M059J (cell line): ENCODE data around the gene CWC15. TPM values are rescaled to one million over a fixed set of nuclear protein-coding genes. Genes with fewer than 3 reads are reported as not detected.
"Not testable (repeated sequence)": the region's sequence is repeated elsewhere in the genome, so short reads cannot be mapped to it uniquely, and the experiment has no call there.

ENCODE experiments used
- DNase-seq: peaks from one replicate; pipeline ENCODE4 v3.0.0-alpha.2; 2012; ENCODE audit warnings: low read depth
- total RNA-seq: library from RNA; depleted of rRNA; stranded (reverse); fragments of >200 nt; shearing (Covaris generic); gene quantifications from 2 replicates; pipeline ENCODE4 v1.2.3, GENCODE V29; 2014; rRNA removed

The CWC15 gene
- 61.0 and 65.2 TPM in 2 replicates for total RNA-seq

GRCh38 chr11:94973099-94973968, at the start of gene CWC15, which contains the start of gene KDM4D:
Gene CWC15 (minus strand): TSS chr11:94973556. CDS start chr11:94972185, 1,371 bp downstream.
Gene KDM4D (plus strand): TSS chr11:94973709. CDS start chr11:94997373, 23,664 bp downstream.
- peak; percentile 94 for DNase-seq

- not testable (repeated sequence) for DNase-seq
These were observed 48.1 kb upstream of the CWC15 start for GRCh38 chr11:95021468-95021867.

GRCh38 chr11:95016139-95016538, 42.8 kb upstream of the CWC15 start:
- peak; percentile 9 for DNase-seq

- DNase-seq = no peak
These were observed 40.9 kb upstream of the CWC15 start for GRCh38 chr11:95014184-95014821.

- DNase-seq = no peak
These were observed 38.0 kb upstream of the CWC15 start for GRCh38 chr11:95011376-95011775.

GRCh38 chr11:95005642-95006041, 32.3 kb upstream of the CWC15 start:
- DNase-seq = no peak

- no peak for DNase-seq
These were observed 30.4 kb upstream of the CWC15 start for GRCh38 chr11:95003716-95004115.

- no peak for DNase-seq
These were observed 24.9 kb upstream of the CWC15 start for GRCh38 chr11:94998285-94998684.

GRCh38 chr11:94997437-94997836, 24.1 kb upstream of the CWC15 start:
- no peak for DNase-seq

- DNase-seq = no peak
These were observed 20.1 kb upstream of the CWC15 start for GRCh38 chr11:94993400-94993943.

- no peak for DNase-seq
These were observed 15.4 kb upstream of the CWC15 start for GRCh38 chr11:94988748-94989147.

GRCh38 chr11:94987378-94987777, 14.0 kb upstream of the CWC15 start:
- no peak for DNase-seq

- DNase-seq = no peak
These were observed 2.2 kb upstream of the CWC15 start for GRCh38 chr11:94975599-94975998.

GRCh38 chr11:94974178-94974577, 822 bp upstream of the CWC15 start:
- no peak for DNase-seq

- no peak for DNase-seq
These were observed 657 bp downstream of the CWC15 start for GRCh38 chr11:94972700-94973098.

GRCh38 chr11:94968334-94968958, 4.9 kb downstream of the CWC15 start:
- peak; percentile 45 for DNase-seq

GRCh38 chr11:94964934-94965333, 8.4 kb downstream of the CWC15 start:
- no peak for DNase-seq

- no peak for DNase-seq
These were observed 12.1 kb downstream of the CWC15 start for GRCh38 chr11:94961255-94961654.

GRCh38 chr11:94960488-94960887, 12.9 kb downstream of the CWC15 start:
- no peak for DNase-seq

- DNase-seq = no peak
These were observed 14.2 kb downstream of the CWC15 start for GRCh38 chr11:94959179-94959578.

- DNase-seq = peak; percentile 55
These were observed 15.1 kb downstream of the CWC15 start for GRCh38 chr11:94958121-94958696.

GRCh38 chr11:94956963-94957362, 16.4 kb downstream of the CWC15 start:
- no peak for DNase-seq
